ENCODE measurements around the gene SH3GL2. TPM values are rescaled to one million over a fixed set of nuclear protein-coding genes. Genes with fewer than 3 reads are reported as not detected.

Gene SH3GL2
- 0.05 to 0.21 TPM (median 0.13 TPM) in 3 of 5 replicates, not detected in the others for total RNA-seq (2022; extraction: Qiagen RNA extraction; ENCODE audit: low read depth)

GRCh38 chr9:17578911-17579793, at the start of gene SH3GL2:
Gene SH3GL2 (plus strand): TSS chr9:17579066.

Measured in A549 treated with ZK216348 at 1 μM for 4 hours (cell line).